Measurements from ENCODE around the gene ZNF335.

ZNF335 gene

GRCh38 chr20:45944965-45945677 is 26.9 kb downstream of the ZNF335 start:
- Histone ChIP-seq H3K27ac (ENCODE audit: low read depth, low read length) (no peak overlapping the region), H3K4me1 (ENCODE audit: control insufficient read depth in 1 of 2, insufficient read depth in 2 of 2, low read length in 2 of 2) (peaks cover 6 to 12% of the 10 kb centered on the region in 2 donors), H3K36me3 (ENCODE audit: control insufficient read depth in 1 of 2, insufficient read depth in 2 of 2, low read length in 2 of 2) (peaks cover 66 to 96% of the 10 kb centered on the region in 2 donors), H3K9ac (ENCODE audit: low read depth in 1 of 2, low read length in 2 of 2) (no peak overlapping the region), H3K4me3 (ENCODE audit: low read depth in 1 of 2, low read length in 2 of 2) (no peak overlapping the region), H3K27me3 (ENCODE audit: control insufficient read depth in 1 of 2, insufficient read depth in 2 of 2, low read length in 2 of 2) (no peaks in the 10 kb centered on the region), H3K9me3 (ENCODE audit: control insufficient read depth in 1 of 2, low read length in 2 of 2) (no peaks in the 10 kb centered on the region)

DNA sequence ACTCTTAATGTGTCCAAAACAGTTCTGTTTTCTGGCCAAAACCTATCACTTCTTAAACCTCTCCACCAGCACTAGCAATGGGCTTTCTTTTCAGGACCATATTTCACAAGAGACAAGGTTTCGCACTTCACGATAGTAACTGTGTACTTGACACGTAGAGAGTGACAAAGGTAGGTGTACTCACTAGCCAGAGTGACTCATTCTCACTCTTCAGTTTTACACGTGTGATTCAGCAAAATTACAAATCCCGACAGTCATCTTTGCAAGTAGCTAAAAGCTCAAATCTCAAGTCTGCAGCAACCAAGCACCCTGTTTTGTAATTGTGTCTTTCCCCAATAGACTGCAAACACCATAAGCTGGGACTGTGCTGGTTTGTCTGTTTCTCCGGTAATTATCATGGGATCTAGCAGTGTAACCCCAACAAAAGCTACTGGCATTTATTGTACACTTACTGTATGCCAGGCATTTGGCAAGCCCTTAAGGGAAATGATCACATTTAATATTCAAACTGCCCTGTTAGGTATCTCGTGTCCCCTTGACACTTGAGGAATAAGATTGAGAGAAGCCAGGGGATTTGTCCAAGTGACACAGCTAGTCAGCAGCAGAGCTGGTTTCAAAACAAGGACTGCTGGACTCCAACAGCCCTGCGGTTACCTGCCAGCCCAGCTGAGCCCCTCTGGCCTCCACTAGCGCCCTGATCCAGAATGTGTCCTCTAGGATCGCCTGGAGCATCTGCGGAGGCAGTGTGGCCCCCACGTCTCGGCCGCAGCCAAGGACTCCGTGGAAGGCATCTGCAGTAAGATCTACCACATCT is 27.6 kb downstream of the ZNF335 start:
- no peaks in the 10 kb centered on the region for H3K9me3 ChIP-seq (ENCODE audit: control insufficient read depth in 1 of 2, low read length in 2 of 2)
- no peaks in the 10 kb centered on the region for H3K27me3 ChIP-seq (ENCODE audit: control insufficient read depth in 1 of 2, insufficient read depth in 2 of 2, low read length in 2 of 2)
- H3K4me3 ChIP-seq (ENCODE audit: low read depth in 1 of 2, low read length in 2 of 2), result no peak overlapping the region
- H3K36me3 ChIP-seq (ENCODE audit: control insufficient read depth in 1 of 2, insufficient read depth in 2 of 2, low read length in 2 of 2), result peaks cover 67 to 96% of the 10 kb centered on the region in 2 donors
- no peak overlapping the region for H3K27ac ChIP-seq (ENCODE audit: low read depth, low read length)
- H3K4me1 ChIP-seq (ENCODE audit: control insufficient read depth in 1 of 2, insufficient read depth in 2 of 2, low read length in 2 of 2), result peaks cover 6 to 12% of the 10 kb centered on the region in 2 donors
- H3K9ac ChIP-seq (ENCODE audit: low read depth in 1 of 2, low read length in 2 of 2), result no peak overlapping the region

- H3K9ac ChIP-seq (ENCODE audit: low read depth in 1 of 2, low read length in 2 of 2), result no peak overlapping the region
- H3K9me3 ChIP-seq (ENCODE audit: control insufficient read depth in 1 of 2, low read length in 2 of 2), result no peaks in the 10 kb centered on the region
- no peak overlapping the region for H3K27ac ChIP-seq (ENCODE audit: low read depth, low read length)
- H3K4me3 ChIP-seq (ENCODE audit: low read depth in 1 of 2, low read length in 2 of 2), result no peak overlapping the region
- peaks cover 6 to 12% of the 10 kb centered on the region in 2 donors for H3K4me1 ChIP-seq (ENCODE audit: control insufficient read depth in 1 of 2, insufficient read depth in 2 of 2, low read length in 2 of 2)
- no peaks in the 10 kb centered on the region for H3K27me3 ChIP-seq (ENCODE audit: control insufficient read depth in 1 of 2, insufficient read depth in 2 of 2, low read length in 2 of 2)
- H3K36me3 ChIP-seq (ENCODE audit: control insufficient read depth in 1 of 2, insufficient read depth in 2 of 2, low read length in 2 of 2), result peaks cover 67 to 96% of the 10 kb centered on the region in 2 donors
Observed at GRCh38 chr20:45943613-45944012, 28.4 kb downstream of the ZNF335 start.

GRCh38 chr20:45940469-45940868 is 31.5 kb downstream of the ZNF335 start:
- Histone ChIP-seq H3K9me3 (ENCODE audit: control insufficient read depth in 1 of 2, low read length in 2 of 2) (no peaks in the 10 kb centered on the region), H3K4me1 (ENCODE audit: control insufficient read depth in 1 of 2, insufficient read depth in 2 of 2, low read length in 2 of 2) (peaks cover 3 to 4% of the 10 kb centered on the region in 2 donors), H3K4me3 (ENCODE audit: low read depth in 1 of 2, low read length in 2 of 2) (no peak overlapping the region), H3K27me3 (ENCODE audit: control insufficient read depth in 1 of 2, insufficient read depth in 2 of 2, low read length in 2 of 2) (no peaks in the 10 kb centered on the region), H3K36me3 (ENCODE audit: control insufficient read depth in 1 of 2, insufficient read depth in 2 of 2, low read length in 2 of 2) (peaks cover 65 to 83% of the 10 kb centered on the region in 2 donors), H3K9ac (ENCODE audit: low read depth in 1 of 2, low read length in 2 of 2) (no peak overlapping the region), H3K27ac (ENCODE audit: low read depth, low read length) (no peak overlapping the region)

- Histone ChIP-seq H3K27ac (ENCODE audit: low read depth, low read length) (no peak overlapping the region), H3K4me1 (ENCODE audit: control insufficient read depth in 1 of 2, insufficient read depth in 2 of 2, low read length in 2 of 2) (peaks cover 3 to 4% of the 10 kb centered on the region in 2 donors), H3K9me3 (ENCODE audit: control insufficient read depth in 1 of 2, low read length in 2 of 2) (no peaks in the 10 kb centered on the region), H3K9ac (ENCODE audit: low read depth in 1 of 2, low read length in 2 of 2) (no peak overlapping the region), H3K36me3 (ENCODE audit: control insufficient read depth in 1 of 2, insufficient read depth in 2 of 2, low read length in 2 of 2) (peaks cover 60 to 79% of the 10 kb centered on the region in 2 donors), H3K27me3 (ENCODE audit: control insufficient read depth in 1 of 2, insufficient read depth in 2 of 2, low read length in 2 of 2) (no peaks in the 10 kb centered on the region), H3K4me3 (ENCODE audit: low read depth in 1 of 2, low read length in 2 of 2) (no peak overlapping the region)
Observed at GRCh38 chr20:45940053-45940452, 31.9 kb downstream of the ZNF335 start.

- Histone ChIP-seq H3K27ac (ENCODE audit: low read depth, low read length) (no peak overlapping the region), H3K36me3 (ENCODE audit: control insufficient read depth in 1 of 2, insufficient read depth in 2 of 2, low read length in 2 of 2) (peaks cover 49 to 68% of the 10 kb centered on the region in 2 donors), H3K9me3 (ENCODE audit: control insufficient read depth in 1 of 2, low read length in 2 of 2) (no peaks in the 10 kb centered on the region), H3K4me1 (ENCODE audit: control insufficient read depth in 1 of 2, insufficient read depth in 2 of 2, low read length in 2 of 2) (peaks cover 3 to 4% of the 10 kb centered on the region in 2 donors), H3K27me3 (ENCODE audit: control insufficient read depth in 1 of 2, insufficient read depth in 2 of 2, low read length in 2 of 2) (no peaks in the 10 kb centered on the region), H3K4me3 (ENCODE audit: low read depth in 1 of 2, low read length in 2 of 2) (no peak overlapping the region), H3K9ac (ENCODE audit: low read depth in 1 of 2, low read length in 2 of 2) (no peak overlapping the region)
Observed at GRCh38 chr20:45938727-45939438, 33.1 kb downstream of the ZNF335 start.

DNA sequence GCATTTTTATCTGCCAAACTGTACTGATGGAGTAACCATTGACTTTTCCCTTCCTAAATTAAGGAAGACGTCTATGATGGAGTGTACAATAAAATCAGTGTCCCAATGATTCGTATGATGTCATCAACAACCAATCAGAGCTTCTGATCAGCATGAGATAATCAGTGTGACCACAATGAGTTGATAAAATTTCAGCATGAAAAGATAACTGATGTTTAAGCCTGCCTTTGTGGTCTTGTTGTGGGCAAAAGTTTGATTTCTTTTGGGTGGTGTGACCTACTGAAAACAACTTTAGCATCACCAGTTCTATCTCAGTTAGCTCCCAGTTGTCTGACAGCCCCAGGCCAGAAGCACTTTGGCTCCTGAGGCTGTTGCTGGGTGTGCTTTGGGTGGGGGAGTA is 34.2 kb downstream of the ZNF335 start:
- Histone ChIP-seq H3K9me3 (ENCODE audit: control insufficient read depth in 1 of 2, low read length in 2 of 2) (no peaks in the 10 kb centered on the region), H3K4me3 (ENCODE audit: low read depth in 1 of 2, low read length in 2 of 2) (no peak overlapping the region), H3K36me3 (ENCODE audit: control insufficient read depth in 1 of 2, insufficient read depth in 2 of 2, low read length in 2 of 2) (peaks cover 38 to 56% of the 10 kb centered on the region in 2 donors), H3K4me1 (ENCODE audit: control insufficient read depth in 1 of 2, insufficient read depth in 2 of 2, low read length in 2 of 2) (peaks cover 3 to 12% of the 10 kb centered on the region in 2 donors), H3K9ac (ENCODE audit: low read depth in 1 of 2, low read length in 2 of 2) (no peak overlapping the region), H3K27me3 (ENCODE audit: control insufficient read depth in 1 of 2, insufficient read depth in 2 of 2, low read length in 2 of 2) (no peaks in the 10 kb centered on the region), H3K27ac (ENCODE audit: low read depth, low read length) (no peak overlapping the region)

GRCh38 chr20:45935416-45936046 is 36.5 kb downstream of the ZNF335 start:
- Histone ChIP-seq H3K4me1 (ENCODE audit: control insufficient read depth in 1 of 2, insufficient read depth in 2 of 2, low read length in 2 of 2) (peaks cover 3 to 12% of the 10 kb centered on the region in 2 donors), H3K36me3 (ENCODE audit: control insufficient read depth in 1 of 2, insufficient read depth in 2 of 2, low read length in 2 of 2) (peaks cover 32 to 39% of the 10 kb centered on the region in 2 donors), H3K9ac (ENCODE audit: low read depth in 1 of 2, low read length in 2 of 2) (peak overlapping the region; percentile 72 to 74), H3K9me3 (ENCODE audit: control insufficient read depth in 1 of 2, low read length in 2 of 2) (no peaks in the 10 kb centered on the region), H3K27me3 (ENCODE audit: control insufficient read depth in 1 of 2, insufficient read depth in 2 of 2, low read length in 2 of 2) (no peaks in the 10 kb centered on the region), H3K27ac (ENCODE audit: low read depth, low read length) (peak overlapping the region; percentile 53), H3K4me3 (ENCODE audit: low read depth in 1 of 2, low read length in 2 of 2) (peak overlapping the region; percentile 94 to 98)

DNA sequence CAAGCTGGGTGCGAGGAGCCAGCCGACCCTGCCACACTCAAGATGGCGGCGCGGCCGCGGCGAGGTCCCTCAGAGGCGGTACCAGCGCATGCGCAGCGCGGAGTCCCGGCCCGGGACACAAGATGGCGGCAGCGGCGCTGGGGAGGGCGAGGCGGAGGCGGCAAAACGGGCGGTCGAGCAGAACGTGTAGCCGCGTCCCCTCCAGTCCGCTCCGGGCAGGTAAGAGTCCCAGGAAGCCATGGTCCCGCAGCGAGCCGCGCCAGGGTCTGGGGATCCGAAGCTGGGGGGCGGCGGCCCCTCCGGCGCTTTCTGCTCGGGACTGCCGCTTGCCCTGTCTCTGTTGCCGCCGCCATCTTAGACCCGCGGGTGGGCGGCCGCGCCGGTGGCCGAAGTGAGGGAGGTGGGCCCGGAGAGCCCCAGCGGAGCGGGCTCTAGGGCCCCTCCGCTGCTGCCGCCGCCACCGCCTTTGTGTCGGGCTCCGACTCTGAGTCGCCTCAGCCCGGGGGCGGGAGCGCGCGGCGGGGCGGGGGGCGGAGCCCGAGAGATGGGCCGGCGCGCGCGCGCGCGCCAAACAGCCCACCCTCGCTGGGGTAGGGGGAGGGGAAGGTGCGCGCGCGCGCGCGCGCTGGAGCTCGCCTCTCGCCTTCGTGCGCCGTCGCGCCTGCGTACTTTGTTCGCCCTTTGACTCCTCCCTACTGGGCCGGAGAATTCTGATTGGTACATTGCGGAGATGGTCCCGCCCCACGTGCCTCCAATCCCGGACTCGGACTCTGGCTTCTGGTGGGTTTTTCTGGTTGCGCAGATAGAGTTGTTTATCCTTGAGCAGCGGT is 37.2 kb downstream of the ZNF335 start, which contains the start of gene PCIF1:
PCIF1 (plus strand) TSS at position 98 of the 830 bp plus-strand sequence. CDS start 4,317 bp downstream, outside the sequence.
- H3K4me3 ChIP-seq (ENCODE audit: low read depth in 1 of 2, low read length in 2 of 2), result peak within 1 kb of the TSS; percentile 94 to 98
- peak within 1 kb of the TSS; percentile 83 to 100 for H3K9ac ChIP-seq (ENCODE audit: low read depth in 1 of 2, low read length in 2 of 2)

More for the DNA sequence above, 37.2 kb downstream of the ZNF335 start, which contains the start of gene PCIF1:
- Histone ChIP-seq H3K27me3 (ENCODE audit: control insufficient read depth in 1 of 2, insufficient read depth in 2 of 2, low read length in 2 of 2) (no peaks in the 10 kb centered on the region), H3K9me3 (ENCODE audit: control insufficient read depth in 1 of 2, low read length in 2 of 2) (no peaks in the 10 kb centered on the region), H3K36me3 (ENCODE audit: control insufficient read depth in 1 of 2, insufficient read depth in 2 of 2, low read length in 2 of 2) (peaks cover 25 to 31% of the 10 kb centered on the region in 2 donors), H3K4me1 (ENCODE audit: control insufficient read depth in 1 of 2, insufficient read depth in 2 of 2, low read length in 2 of 2) (peaks cover 3 to 12% of the 10 kb centered on the region in 2 donors), H3K27ac (ENCODE audit: low read depth, low read length) (peak within 1 kb of the TSS; percentile 98)

All from duodenal mucosa (tissue), 2 donors.